CD4-positive, alpha-beta T cell treated with Interleukin-17A for 1 hour (primary cell): ENCODE results near the gene KIAA0513.
A peak's percentile ranks its signal among the peaks of the same experiment; 100 is the strongest.

Experiments used
- DNase-seq: peaks from one replicate; pipeline ENCODE4 v3.0.0-alpha.2; 2020

The KIAA0513 gene

DNA sequence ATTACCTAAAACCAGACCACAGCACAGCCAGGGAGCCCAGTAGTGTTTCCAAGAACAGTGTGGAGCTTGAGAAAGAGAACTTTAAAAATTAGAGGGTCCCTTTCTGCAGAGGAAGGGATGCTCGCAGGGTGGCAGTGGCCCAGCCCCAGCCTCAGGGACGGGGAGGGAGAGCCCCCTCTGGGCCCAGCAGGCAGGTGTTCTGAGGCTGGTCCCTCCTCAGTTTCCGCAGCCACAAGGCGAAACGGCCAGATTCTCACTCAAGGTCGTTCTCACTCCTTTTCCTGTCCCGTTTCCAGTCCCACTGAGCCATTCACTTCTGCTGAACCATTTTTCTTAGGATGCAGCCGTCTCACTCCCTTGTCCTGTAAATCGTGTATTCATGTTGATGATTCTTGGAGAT is 64.7 kb downstream of the KIAA0513 start:
- DNase-seq = no peak

DNA sequence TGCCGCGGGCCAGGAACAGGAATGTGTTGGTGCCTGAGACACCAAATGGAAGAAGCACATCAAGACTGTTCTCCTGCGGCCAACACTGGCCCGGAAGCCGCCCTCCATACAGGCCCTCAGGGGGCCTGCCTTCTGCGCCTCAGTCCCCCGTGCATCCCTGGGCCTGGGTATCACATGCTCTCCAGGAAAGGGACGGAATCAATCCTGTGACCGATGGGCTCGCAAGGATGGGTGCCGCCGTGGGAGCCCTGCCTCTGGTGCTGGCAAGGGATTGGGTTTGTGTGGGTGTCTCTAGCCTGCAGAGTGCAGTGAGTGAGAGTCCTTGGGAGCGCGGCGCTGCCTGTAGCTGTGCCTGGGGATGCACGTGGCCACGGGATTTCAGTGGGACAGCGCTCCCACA is 65.3 kb downstream of the KIAA0513 start:
- no peak for DNase-seq

DNA sequence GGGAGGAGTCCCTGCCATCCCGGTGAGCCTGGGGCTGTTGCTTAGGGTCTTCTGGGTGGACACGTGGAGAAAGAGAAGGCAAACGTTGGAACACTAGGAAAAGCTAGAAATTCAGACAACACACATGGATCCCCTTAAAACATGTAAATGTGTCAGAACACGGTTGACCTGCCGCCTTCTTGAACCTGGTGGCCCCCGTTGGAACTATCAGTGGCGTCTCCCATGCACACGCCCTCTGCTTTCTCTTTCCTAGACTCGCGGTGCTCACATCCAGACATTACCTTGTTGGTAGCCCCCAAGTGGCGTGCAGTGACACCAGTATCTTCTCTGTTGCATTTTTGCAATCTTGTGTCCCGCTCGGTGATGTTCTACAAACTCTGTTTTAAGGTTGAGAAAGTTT is 66.1 kb downstream of the KIAA0513 start:
- DNase-seq = no peak

DNA sequence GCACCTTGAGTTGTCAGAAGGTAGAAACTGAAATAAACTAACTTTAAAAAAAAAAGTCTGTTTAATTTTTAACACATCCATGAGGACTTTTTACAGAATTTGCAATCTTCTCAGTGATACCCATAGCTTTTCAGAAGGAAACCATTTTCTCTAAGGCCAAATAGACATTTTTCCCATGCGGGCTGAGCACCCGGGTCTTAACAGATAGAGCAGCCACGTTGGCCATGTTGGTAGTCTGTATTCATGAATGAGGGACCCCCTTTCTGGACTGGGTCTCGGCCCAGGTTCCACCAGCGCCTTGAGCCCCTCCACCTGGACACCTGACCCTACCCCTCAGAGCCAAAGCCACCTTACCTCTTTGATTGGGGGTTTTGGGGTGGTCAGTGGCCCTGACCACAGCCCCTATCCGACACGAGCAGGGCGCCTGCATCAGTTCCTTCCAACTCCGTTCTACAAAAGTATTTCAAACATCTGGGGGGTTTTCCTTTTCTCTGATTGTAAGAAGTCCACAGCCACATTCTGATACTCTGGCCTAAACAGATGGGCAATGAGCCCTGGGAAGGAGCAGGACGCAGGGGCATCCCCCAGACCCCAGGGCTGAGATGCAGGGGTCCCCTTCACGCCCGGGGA is 66.7 kb downstream of the KIAA0513 start:
- no peak for DNase-seq

DNA sequence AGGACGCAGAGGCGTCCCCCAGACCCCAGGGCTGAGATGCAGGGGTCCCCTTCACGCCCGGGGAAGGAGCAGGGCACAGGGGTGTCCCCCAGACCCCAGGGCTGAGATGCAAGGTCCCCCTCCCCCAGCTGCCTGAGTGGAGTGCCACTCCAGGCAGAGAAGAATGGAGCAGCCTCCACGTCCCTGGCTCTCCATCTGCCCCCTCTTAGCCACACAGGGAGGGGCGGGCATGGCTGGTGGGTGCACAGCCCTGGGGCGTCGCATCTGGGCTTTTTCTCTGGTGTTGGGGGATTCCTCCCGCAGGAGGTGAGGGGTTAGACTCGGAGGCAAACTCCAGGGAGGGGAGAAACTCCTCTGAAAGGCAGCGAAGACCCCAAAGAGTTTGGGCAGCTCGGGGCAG is 67.2 kb downstream of the KIAA0513 start:
- DNase-seq = no peak

DNA sequence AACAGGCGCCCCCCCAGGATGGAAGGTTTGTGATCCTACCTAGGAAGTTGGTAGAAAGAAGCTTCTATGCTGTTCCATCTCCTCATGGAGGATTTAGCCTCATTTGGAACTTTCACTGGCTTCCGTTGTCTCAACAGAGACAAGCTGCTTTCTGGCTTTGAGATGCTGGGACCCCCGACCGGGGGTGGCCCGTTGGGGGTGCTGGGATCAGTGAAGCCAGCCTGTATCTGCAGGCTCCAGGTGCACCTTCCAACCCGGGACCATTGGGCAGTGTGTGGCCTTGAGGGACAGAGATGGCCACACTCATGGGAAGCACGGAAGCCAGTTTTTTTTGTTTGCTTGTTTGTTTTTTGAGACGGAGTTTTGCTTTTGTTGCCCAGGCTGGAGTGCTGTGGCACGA is 69.3 kb downstream of the KIAA0513 start:
- DNase-seq = no peak

DNA sequence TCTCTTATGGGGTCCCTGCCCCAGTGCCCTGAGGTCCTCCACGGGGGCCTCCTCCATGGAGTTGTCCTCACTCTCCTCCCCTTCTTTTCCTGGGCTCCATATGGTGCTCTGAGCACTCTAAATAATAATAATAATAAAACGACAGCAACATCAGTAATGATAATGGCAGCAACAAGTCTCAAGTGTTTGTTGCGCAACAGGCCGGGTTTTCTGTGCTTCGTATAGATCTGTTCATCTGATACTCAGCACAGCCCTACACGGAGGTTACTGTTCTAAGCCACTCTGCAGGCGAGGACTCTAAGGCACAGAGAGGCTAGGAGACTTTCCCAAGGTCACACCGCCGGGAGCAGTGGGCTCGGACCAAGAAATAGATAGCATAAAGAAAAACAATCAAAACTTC is 71.0 kb downstream of the KIAA0513 start:
- no peak for DNase-seq

DNA sequence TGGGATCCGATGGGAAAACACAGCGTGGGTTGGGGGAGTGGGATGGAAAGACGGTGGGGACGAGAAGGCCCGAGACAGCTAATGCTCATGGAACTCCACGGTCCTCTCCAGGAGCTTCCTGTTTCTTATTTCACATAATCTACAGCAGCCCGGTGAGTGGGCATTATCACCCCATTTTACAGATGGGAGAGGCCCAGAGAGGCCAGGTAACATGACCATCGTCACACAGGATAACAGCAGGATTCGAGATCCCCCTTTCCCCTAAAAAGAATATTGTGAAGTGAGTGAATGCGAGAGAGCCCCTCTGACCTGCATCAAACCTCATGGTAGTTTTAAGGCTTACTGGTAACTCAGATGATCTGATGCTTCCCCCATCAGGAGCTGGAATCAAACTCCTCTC is 72.7 kb downstream of the KIAA0513 start:
- no peak for DNase-seq

DNA sequence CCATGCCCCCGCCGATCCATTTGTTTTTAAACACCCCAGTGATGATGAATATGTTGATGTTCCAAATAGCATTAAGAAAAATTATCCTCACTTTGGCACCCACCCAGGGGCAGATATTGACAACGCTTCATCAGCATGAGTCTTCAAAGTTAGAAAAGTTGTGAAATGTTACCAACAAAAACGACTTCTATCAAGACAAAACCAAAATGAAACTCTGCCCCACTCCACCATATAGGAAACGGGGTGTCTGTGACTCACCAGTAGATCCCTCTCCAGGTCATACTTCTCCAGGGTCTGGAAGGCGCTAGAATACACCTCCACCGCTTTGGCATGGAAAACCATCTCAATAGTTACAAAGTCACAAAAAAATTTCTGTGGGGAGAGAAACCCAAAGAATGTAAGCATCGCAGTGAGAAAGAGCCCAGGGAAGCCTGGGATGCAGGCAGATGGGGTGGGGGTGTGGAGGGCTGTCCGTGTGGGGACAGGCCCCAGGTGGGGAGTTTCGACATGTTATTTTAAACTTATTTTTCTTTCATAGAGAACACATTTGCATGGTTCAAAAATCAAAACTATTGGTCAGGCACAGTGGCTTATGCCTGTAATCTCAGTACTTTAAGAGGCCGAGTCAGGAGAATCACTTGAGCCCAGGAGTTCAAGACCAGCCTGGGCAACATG is 74.5 kb downstream of the KIAA0513 start:
- no peak for DNase-seq

DNA sequence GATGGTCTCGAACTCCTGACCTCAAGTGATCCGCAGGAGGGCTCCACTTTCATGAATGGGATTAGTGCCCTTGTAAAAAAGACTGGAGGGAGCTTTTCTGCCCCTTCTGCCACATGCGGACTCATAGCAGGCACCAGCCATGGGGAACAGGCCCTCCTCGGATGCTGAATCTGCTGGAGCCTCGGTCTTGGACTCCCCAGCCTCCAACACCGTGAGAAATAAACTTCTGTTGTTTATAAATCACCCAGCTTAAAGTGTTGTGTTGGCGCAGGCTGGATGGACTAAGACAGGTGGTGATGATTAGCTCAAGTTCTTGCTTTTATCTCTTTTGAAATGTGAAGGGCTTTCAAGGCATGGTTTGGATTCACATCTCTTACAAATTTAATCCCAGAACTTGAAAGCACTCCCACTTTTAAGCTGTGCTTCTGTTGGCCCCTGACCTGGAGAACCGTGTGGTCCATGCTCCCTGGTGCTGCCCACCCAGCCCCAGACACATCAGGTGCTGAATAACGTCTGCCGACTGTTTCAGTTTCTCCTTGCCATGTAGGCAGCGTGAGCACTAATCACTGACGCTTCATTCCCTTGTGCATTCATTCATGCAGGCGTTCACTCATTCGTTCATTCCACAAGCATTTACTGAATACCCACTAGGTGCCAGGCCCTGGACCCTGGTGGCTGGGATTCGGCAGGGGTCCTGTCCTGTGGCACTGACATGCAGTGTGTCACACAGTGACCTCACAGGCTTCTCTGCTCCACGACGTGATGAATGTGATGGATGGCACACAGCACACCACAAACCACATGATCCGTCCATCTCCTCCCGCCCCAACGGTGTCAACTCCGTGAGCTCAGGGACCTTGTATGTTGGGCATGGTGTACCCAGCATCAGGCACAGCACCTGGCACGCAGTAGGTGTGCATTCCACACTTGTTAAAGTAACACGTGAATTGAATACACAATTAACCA is 75.8 kb downstream of the KIAA0513 start:
- no peak for DNase-seq

DNA sequence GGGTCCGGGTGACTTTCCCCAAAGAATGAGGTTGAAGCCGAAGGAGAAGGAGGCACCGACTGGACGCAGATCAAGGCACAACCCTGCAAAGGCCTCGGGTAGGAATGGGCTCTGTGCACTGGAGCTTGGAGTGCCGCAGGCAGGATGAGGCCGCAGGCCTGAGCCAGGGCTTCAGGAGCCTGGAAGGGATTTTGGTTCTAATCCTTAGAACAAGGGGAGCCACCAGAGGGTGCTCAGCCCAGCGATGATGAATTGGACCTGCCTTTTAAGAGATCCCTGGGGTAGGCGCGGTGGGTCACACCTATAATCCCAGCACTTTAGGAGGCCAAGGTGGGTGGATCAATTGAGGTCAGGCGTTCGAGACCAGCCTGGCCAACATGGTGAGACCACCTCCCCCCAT is 76.6 kb downstream of the KIAA0513 start:
- DNase-seq = no peak

DNA sequence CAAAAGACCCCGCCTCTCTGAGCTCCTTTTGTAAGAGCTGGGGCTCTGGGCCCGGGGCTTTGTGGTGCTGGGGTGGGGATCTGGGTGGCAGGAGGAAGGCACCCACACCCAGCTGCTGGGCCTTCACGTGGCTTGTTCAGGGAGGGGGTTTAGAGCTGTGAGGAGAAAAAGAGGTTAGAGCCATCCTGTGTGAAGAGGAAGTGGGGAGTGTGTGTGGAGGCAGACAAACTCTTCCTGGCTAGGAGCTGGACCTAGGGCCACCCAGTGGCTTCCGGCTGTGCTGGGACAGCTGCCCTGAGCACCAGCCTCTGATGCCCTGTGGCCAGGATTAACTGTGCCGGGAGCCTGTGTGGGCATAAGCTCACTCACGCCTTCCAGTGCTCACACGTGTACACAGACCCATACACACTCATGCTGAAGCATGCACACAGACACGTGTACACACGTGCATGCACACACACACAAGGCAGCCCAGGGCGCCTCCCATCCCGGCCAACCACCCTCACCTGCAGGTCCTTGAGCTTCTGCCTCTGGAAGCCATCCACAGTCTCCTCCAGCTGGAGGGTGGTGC is 77.3 kb downstream of the KIAA0513 start:
- DNase-seq = peak; percentile 54

DNA sequence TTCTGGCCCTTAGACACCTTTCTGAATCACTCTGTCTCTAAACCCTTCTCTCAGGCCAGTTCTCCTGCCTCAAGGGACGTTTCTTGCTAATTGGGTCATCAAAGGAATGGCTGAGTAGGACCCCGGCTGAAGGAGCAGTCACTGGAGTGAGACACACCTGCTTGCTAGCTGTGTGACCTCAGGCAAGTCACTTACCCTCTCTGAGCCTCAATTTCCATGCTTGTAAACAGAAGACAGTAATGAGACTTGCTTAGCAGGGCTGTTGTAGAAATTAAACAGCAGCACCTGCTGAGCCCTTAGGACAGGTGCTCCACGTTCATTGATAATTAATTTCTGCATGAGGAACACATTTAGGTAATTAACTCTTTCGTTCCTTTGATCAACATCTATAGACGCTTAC is 77.9 kb downstream of the KIAA0513 start:
- DNase-seq = no peak

DNA sequence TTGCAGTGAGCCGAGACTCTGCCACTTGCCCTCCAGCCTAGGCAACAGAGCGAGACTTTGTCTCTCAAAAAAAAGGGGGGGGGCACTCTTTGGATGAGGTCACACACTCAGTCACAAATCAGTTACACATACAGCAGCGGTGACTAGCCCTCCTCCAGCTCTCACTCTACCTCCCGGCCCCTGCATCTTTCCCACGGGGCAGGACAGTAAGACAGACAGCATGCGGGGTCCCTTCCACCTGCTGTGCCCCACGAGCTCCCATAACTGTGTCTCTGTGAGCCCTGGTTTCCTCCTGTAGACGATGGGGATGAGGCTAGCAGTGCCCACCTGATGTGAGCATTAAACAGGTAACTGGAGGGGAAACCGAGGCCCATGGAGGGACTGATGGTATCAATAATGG is 79.5 kb downstream of the KIAA0513 start:
- no peak for DNase-seq

DNA sequence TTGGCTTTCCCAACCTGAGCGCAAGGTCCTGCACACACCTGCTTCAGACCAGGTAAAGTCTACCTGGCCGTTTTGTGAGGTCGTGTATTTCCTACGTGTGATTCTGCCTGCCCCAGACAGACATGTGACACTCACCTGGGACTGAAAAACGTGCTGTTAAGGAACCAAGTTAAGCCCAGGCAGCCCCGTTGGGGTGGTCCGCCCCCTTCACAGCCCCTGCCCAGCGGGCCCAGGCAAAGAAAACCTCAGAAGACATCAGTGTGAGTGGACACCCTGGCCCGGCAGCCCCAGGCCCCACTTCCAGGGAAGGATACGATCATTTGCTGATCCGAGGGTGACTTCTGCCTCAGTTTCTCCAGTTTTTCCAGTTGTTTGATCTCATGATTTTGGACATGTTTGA is 79.9 kb downstream of the KIAA0513 start:
- no peak for DNase-seq

DNA sequence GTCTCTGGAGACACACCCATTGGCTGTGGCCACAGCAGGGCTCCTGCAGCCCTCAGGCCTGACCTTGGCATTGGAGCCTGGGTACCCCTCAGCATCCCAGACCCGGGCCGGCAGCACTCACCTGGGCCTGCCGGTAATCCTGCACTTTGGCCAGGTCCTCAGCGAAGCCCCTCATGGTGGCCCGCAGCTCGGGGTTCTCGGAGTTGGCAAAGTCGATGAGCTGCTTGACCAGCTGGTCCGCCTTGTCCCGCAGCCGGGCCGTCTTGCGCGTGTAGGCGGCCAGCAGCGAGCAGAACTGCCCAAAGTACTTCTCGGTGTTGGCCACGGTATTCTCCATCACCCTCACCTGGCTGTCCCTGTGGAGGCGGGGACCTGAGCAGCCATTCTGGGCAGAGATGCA is 82.5 kb downstream of the KIAA0513 start:
- no peak for DNase-seq

DNA sequence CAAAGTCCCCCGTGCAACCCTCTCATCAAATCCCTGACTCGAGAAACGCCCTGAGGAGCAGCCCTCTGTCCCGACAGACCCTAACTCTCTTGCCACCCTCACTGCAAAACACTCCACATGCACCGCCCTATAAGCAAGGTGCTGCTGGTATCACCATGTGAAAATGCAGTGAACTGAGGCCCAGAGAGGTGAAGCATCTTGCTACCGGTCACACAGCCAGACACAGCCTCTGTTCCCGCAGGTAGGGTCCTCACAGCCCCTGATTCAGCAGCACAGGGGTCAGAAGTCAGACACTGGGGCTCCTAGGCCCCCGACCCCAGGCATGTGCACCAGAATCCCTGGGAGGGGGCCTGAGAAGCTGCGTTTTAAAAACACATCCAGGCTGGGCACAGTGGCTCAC is 83.6 kb downstream of the KIAA0513 start:
- no peak for DNase-seq

DNA sequence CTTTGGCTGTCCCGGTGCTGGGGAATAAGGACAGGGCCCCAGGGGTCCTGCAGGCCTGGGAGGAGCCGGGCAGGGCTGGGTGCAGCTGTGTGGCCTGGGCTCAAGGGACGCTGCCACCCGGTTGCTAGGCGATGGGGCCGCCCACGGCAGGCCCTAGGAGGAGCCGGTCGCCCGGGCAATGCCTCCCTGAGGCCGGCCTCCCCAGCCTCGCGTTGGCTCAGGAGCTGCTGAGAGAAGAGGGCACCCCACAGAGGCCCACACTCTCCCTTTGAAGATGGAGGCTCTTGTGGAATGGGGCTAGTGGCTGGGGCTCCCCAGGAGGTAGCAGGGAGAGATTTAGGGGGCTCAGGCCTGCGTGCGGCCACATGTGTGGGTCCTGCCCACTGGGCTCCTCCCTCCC is 84.8 kb downstream of the KIAA0513 start, which contains the start of gene CIBAR2:
CIBAR2 (minus strand) TSS at position 109 of the 400 bp plus-strand sequence. CDS start 120 bp downstream, outside the sequence.
- DNase-seq = no peak

DNA sequence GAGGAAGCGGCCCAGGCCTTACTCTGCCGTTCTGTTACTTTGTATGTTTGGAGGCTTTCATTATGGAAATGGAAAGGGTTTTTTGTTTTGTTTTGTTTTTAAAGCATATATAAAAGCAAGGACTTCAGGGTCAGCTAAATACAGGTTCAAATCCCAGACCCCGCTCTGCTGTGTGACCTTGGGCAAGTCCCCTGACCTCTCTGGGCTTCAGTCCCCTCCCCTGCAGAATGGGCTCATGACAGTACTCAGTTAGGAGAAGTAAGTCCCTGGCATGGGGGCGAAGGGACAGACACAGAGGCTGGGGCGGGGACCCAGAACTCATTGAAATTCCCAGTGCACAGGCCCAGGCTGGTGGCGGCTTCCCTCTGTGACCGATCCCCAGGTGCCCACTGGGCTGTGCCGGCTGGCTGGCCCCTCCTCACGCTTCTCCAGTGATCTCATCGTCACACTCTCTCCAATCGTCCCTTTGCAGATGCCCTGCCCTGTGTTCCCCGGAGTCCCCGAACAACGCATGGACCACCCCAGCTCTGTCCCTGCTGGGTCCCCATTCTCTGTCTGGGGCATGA is 85.7 kb downstream of the KIAA0513 start:
- DNase-seq = no peak

DNA sequence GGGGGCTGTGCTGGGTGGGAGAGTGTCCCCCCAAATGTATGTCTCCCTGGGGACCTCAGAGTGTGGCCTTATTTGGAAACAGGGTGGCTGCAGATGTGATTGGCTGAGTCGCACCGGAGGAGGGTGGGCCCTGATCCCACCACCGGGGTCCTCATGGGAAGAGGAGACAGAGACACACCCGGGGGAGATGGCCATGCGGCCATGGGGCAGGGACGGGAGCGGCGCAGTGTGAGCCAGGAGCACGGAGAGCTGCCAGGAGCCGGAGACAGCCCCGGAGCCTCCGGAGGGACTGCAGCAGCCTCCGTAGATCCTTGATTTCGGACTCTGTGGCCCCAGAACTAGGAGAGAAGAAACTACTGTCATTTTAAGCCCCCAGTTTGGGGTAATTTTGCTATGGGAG is 86.3 kb downstream of the KIAA0513 start:
- no peak for DNase-seq

DNA sequence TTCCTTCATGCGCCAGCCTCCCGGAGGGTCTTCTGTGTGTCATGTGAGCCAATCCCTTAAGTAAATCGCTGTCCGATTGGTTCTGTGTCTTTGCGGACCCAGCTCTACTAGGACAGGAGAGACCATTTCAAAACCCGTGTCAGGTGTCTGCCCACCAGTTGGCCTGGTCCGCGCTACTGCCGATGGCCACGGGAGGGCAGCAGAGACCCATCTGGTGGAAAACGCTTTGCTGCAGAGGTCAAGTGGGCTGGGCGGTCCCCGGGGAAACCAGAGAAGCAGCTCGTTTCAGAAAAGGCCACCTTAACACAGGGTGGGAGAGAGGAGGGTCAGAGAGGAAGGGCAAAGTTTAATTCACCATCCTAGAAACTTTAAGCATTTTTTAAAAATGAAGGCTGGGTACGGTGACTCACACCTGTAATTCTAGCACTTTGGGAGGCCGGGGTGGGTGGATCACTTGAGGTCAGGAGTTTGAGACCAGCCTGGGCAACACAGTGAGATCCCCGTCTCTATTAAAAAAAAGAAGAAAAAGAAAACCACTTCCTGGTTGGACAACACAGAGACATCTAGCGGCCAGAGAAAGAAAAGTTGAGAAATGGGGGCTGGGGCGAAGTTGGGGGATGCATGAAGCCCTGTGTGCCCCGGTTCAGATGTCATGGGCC is 87.4 kb downstream of the KIAA0513 start:
- peak; percentile 80 for DNase-seq

DNA sequence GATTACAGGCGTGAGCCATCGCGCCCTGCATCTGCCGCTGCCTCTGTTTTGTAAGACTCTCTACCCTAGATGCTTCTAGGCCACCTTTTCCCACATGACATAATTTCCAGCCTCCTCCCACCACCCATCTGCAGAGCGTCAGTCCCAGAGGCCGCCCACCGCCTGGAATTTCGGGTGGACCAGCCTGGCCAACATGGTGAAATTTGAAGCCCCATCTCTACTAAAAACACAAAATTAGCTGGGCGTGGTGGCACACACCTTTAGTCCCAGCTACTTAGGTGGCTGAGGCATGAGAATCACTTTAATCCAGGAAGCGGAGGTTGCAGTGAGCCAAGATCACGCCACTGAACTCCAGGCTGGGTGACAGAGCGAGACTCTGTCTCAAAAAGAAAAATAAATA is 89.8 kb downstream of the KIAA0513 start:
- DNase-seq = no peak

DNA sequence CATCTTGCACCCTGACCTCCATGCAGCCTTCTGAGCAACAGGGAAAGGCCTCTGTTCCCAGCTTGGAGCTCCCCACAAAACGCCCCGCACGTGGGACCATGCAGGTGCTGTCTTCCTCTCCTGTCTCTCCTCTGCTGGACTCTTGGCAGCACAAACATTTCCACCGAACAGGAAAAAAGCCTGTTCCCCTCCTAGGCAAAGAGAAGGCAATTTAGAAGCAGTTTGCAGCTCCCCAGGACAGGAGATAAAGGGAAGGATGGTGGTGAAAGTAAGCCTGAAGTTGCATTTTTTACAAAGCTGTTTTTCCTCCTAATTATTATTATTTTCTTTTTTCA is 92.4 kb downstream of the KIAA0513 start:
- DNase-seq = no peak
